CD14-positive monocyte (primary cell): ENCODE results near the gene SLC22A17. TPM values are rescaled to one million over a fixed set of nuclear protein-coding genes. Genes with fewer than 3 reads are reported as not detected.
A peak's percentile ranks its signal among the peaks of the same experiment; 100 is the strongest.

Source experiments
- DNase-seq, 3 donors: peaks; one replicate each; pipeline ENCODE4 v3.0.0-alpha.2; 2011 to 2022
- H2AFZ ChIP-seq: 2 replicates; pipeline ENCODE4 v1.6.0; 2012; ENCODE audit warnings: mild to moderate bottlenecking, low read depth, low read length, inconsistent platforms; ENCODE audit not compliant: insufficient read depth, poor library complexity, severe bottlenecking
- H3K27ac ChIP-seq, 2 donors: 1 replicate in 1 of 2; 2 replicates in 1 of 2; pipeline ENCODE4 v1.5.1; 2012 to 2013; ENCODE audit warnings: low read length in 2 of 2, control low read depth in 1 of 2, inconsistent platforms in 1 of 2, low read depth in 1 of 2, mild to moderate bottlenecking in 1 of 2
- H3K27me3 ChIP-seq, 2 donors: one replicate each; pipeline versions ENCODE4 v1.6.0 to v1.6.1; 2011 to 2013; ENCODE audit warnings: low read length in 2 of 2; ENCODE audit not compliant: control insufficient read depth in 2 of 2, insufficient read depth in 2 of 2
- H3K36me3 ChIP-seq, 2 donors: replicated peaks in 1 of 2; 1 replicate in 1 of 2; 2 replicates in 1 of 2; pipeline versions ENCODE4 v1.5.1 to v1.6.1; 2012 to 2013; ENCODE audit warnings: low read length in 2 of 2, control low read depth in 1 of 2, inconsistent platforms in 1 of 2, mild to moderate bottlenecking in 1 of 2; ENCODE audit not compliant: insufficient read depth in 2 of 2, control insufficient read depth in 1 of 2
- H3K4me1 ChIP-seq, 2 donors: 1 replicate in 1 of 2; 2 replicates in 1 of 2; pipeline versions ENCODE4 v1.5.1 to v1.6.1; 2012 to 2013; ENCODE audit warnings: low read length in 2 of 2, control low read depth in 1 of 2, inconsistent platforms in 1 of 2, mild to moderate bottlenecking in 1 of 2, moderate library complexity in 1 of 2; ENCODE audit not compliant: insufficient read depth in 2 of 2, control insufficient read depth in 1 of 2
- H3K4me2 ChIP-seq: replicated peaks from 2 replicates; pipeline ENCODE3; 2012; ENCODE audit warnings: low read length, moderate library complexity, mild to moderate bottlenecking; ENCODE audit not compliant: poor library complexity, severe bottlenecking; ENCODE audit errors: extremely low read depth
- H3K4me3 ChIP-seq, 3 experiments: fragments of 200-600 bp in 1 of 3; sonication (generic) in 1 of 3; replicated peaks in 1 of 3; 1 replicate in 2 of 3; 2 replicates in 1 of 3; pipeline ENCODE4 v1.5.1; 2011 to 2013; ENCODE audit warnings: low read length in 3 of 3, mild to moderate bottlenecking in 3 of 3, control low read depth in 2 of 3, low read depth in 2 of 3, inconsistent platforms in 1 of 3, moderate library complexity in 1 of 3
- H3K79me2 ChIP-seq: 2 replicates; pipeline ENCODE4 v1.6.0; 2012; ENCODE audit warnings: mild to moderate bottlenecking, control low read depth, inconsistent platforms, low read length, moderate library complexity; ENCODE audit not compliant: insufficient read depth
- H3K9ac ChIP-seq: 2 replicates; pipeline ENCODE4 v1.6.0; 2017; ENCODE audit warnings: low read length, mild to moderate bottlenecking; ENCODE audit not compliant: insufficient read depth, poor library complexity, severe bottlenecking
- H3K9me3 ChIP-seq, 2 donors: replicated peaks in 1 of 2; 1 replicate in 1 of 2; 2 replicates in 1 of 2; pipeline versions ENCODE4 v1.5.1 to v1.6.1; 2012 to 2013; ENCODE audit warnings: low read length in 2 of 2, control low read depth in 1 of 2; ENCODE audit not compliant: control insufficient read depth in 1 of 2, insufficient read depth in 1 of 2
- H4K20me1 ChIP-seq: 2 replicates; pipeline ENCODE4 v1.6.0; 2012; ENCODE audit warnings: mild to moderate bottlenecking, low read length, control low read depth, moderate library complexity; ENCODE audit not compliant: insufficient read depth
- H3K27ac Mint-ChIP-seq, 7 donors: one replicate each; pipeline ENCODE4 v1.8.0; 2020; ENCODE audit warnings: mild to moderate bottlenecking in 7 of 7, mixed read lengths in 7 of 7, moderate library complexity in 6 of 7, inconsistent platforms in 2 of 7
- H3K27me3 Mint-ChIP-seq, 3 donors: one replicate each; pipeline ENCODE4 v1.8.0; 2021 to 2022; ENCODE audit warnings: low read depth in 3 of 3, mild to moderate bottlenecking in 3 of 3, mixed read lengths in 3 of 3, moderate library complexity in 3 of 3, inconsistent platforms in 1 of 3
- H3K36me3 Mint-ChIP-seq, 2 donors: one replicate each; pipeline ENCODE4 v1.8.0; 2020; ENCODE audit warnings: mixed read lengths in 2 of 2, inconsistent platforms in 1 of 2, mild to moderate bottlenecking in 1 of 2
- H3K4me1 Mint-ChIP-seq: one replicate; pipeline ENCODE4 v1.8.0; 2020; ENCODE audit warnings: mild to moderate bottlenecking, mixed read lengths
- H3K4me3 Mint-ChIP-seq, 2 donors: one replicate each; pipeline ENCODE4 v1.8.0; 2020; ENCODE audit warnings: mild to moderate bottlenecking in 2 of 2, mixed read lengths in 2 of 2, moderate library complexity in 1 of 2
- H3K9me3 Mint-ChIP-seq, 7 donors: one replicate each; pipeline ENCODE4 v1.8.0; 2020 to 2022; ENCODE audit warnings: mixed read lengths in 7 of 7, mild to moderate bottlenecking in 6 of 7, moderate library complexity in 6 of 7, inconsistent platforms in 2 of 7
- CTCF ChIP-seq: fragments of 200-600 bp; IDR thresholded peaks from one replicate; pipeline ENCODE4 v1.8.0; 2022; ENCODE audit warnings: antibody characterized with exemption, mild to moderate bottlenecking
- WGBS: methylation state at CpG from one replicate; pipeline ENCODE4 v1.1.5; 2013; ENCODE audit warnings: missing lambda C conversion rate; ENCODE audit not compliant: insufficient coverage; 5-methylcytosine and 5-hydroxymethylcytosine counted together
- intact Hi-C, 2 donors: fragments of 100-400 bp; cut with micrococcal nuclease; formaldehyde crosslinking; loops; one replicate each; pipeline versions ENCODE4 v1.15.0 to v1.15.1; 2023
- polyA plus RNA-seq, 3 donors: library from polyadenylated mRNA; depleted of rRNA in 1 of 3; unstranded in 2 of 3; stranded (reverse) in 1 of 3; fragments of 300-500 nt in 2 of 3; fragments of >200 nt in 1 of 3; fragmentation: Illumina TruSeq in 2 of 3; gene quantifications; 1 replicate in 2 of 3; 2 replicates in 1 of 3; pipeline ENCODE4 v1.2.3, GENCODE V29; 2012 to 2021

Gene SLC22A17
- polyA plus RNA-seq, 3 donors, result not detected

GRCh38 chr14:23345987-23346692 is 6.5 kb downstream of the SLC22A17 start:
- no peak overlapping the region for H3K9ac ChIP-seq
- WGBS, result 91% methylated on average over 9 of the region's 13 CpGs
- Mint-ChIP-seq H3K36me3 (peaks cover 0 to 2% of the 10 kb centered on the region in 2 donors), H3K27me3 (peaks cover 15 to 28% (median 19%) of the 10 kb centered on the region in 3 donors), H3K27ac (peak overlapping the region in 1 of 7 donors; percentile 35), H3K4me1 (no peaks in the 10 kb centered on the region), H3K4me3 (no peak overlapping the region), H3K9me3 (peaks cover 2 to 10% (median 4%) of the 10 kb centered on the region in 7 donors)
- no peak overlapping the region for H3K4me2 ChIP-seq
- TF ChIP-seq CTCF, result no peak
- no peaks in the 10 kb centered on the region for H3K36me3 ChIP-seq
- intact Hi-C loops, result no loop called here
- H2AFZ ChIP-seq, result no peak overlapping the region
- H3K27me3 ChIP-seq, result peaks cover 10% of the 10 kb centered on the region in 2 donors
- no peaks in the 10 kb centered on the region for H3K79me2 ChIP-seq
- no peaks in the 10 kb centered on the region for H4K20me1 ChIP-seq
- H3K4me1 ChIP-seq, result no peaks in the 10 kb centered on the region
- H3K27ac ChIP-seq, result no peak overlapping the region
- peaks cover 0 to 3% of the 10 kb centered on the region in 2 donors for H3K9me3 ChIP-seq
- no peak for DNase-seq
- H3K4me3 ChIP-seq, result no peak overlapping the region

- Histone ChIP-seq H3K4me2 (no peak overlapping the region), H3K9me3 (peaks cover 3 to 6% of the 10 kb centered on the region in 2 donors), H2AFZ (no peak overlapping the region), H3K4me3 (no peak overlapping the region), H3K36me3 (no peaks in the 10 kb centered on the region), H3K27me3 (no peaks in the 10 kb centered on the region), H3K4me1 (no peaks in the 10 kb centered on the region), H3K79me2 (no peaks in the 10 kb centered on the region), H3K27ac (no peak overlapping the region), H4K20me1 (no peaks in the 10 kb centered on the region), H3K9ac (no peak overlapping the region)
- intact Hi-C loops, result no loop called here
- WGBS, result 75% methylated on average over 2 of the region's 3 CpGs
- DNase-seq, result no peak
- no peak overlapping the region for H3K27ac Mint-ChIP-seq
- peaks cover 1 to 13% (median 11%) of the 10 kb centered on the region in 3 donors for H3K27me3 Mint-ChIP-seq
- no peak overlapping the region for H3K4me3 Mint-ChIP-seq
- no peaks in the 10 kb centered on the region for H3K36me3 Mint-ChIP-seq
- peaks cover 3 to 10% (median 7%) of the 10 kb centered on the region in 7 donors for H3K9me3 Mint-ChIP-seq
- H3K4me1 Mint-ChIP-seq, result no peaks in the 10 kb centered on the region
- TF ChIP-seq CTCF, result no peak
Observed at GRCh38 chr14:23344481-23344880, 8.2 kb downstream of the SLC22A17 start.
